Heart left ventricle (tissue), 16 donors: ENCODE results near the gene TULP4. TPM values are rescaled to one million over a fixed set of nuclear protein-coding genes. Genes with fewer than 3 reads are reported as not detected.

Experiments used
- ATAC-seq, 4 donors: fragments of 200-7000 bp; cut with Tn5 transposase; one replicate each; pipeline ENCODE4 v1.9.1; 2020 to 2022; ENCODE audit warnings: moderate library complexity in 4 of 4, mild to moderate bottlenecking in 3 of 4, moderate number of reproducible peaks in 1 of 4
- DNase-seq, 5 donors: peaks; one replicate each; pipeline ENCODE4 v3.0.0-alpha.2; 2020
- H3K27ac ChIP-seq, 12 donors: fragments of 200-600 bp; sonication (generic) in 4 of 12; one replicate each; pipeline versions ENCODE4 v1.5.0 to v1.8.0; 2016 to 2022; ENCODE audit warnings: mild to moderate bottlenecking in 2 of 12
- H3K27me3 ChIP-seq, 9 donors: fragments of 200-600 bp; sonication (generic) in 2 of 9; one replicate each; pipeline versions ENCODE4 v1.5.1 to v1.8.0; 2016 to 2022; ENCODE audit warnings: mild to moderate bottlenecking in 3 of 9
- H3K36me3 ChIP-seq, 9 donors: fragments of 200-600 bp; sonication (generic) in 2 of 9; one replicate each; pipeline versions ENCODE4 v1.5.0 to v1.8.0; 2018 to 2022; ENCODE audit warnings: mild to moderate bottlenecking in 2 of 9
- H3K4me1 ChIP-seq, 12 donors: fragments of 200-600 bp; sonication (generic) in 4 of 12; one replicate each; pipeline versions ENCODE4 v1.5.0 to v1.8.0; 2016 to 2022; ENCODE audit warnings: mild to moderate bottlenecking in 3 of 12
- H3K4me3 ChIP-seq, 12 donors: fragments of 200-600 bp; sonication (generic) in 4 of 12; one replicate each; pipeline versions ENCODE4 v1.5.0 to v1.8.0; 2017 to 2022; ENCODE audit warnings: mild to moderate bottlenecking in 9 of 12, moderate library complexity in 4 of 12
- H3K9me3 ChIP-seq, 12 donors: fragments of 200-600 bp; sonication (generic) in 4 of 12; one replicate each; pipeline versions ENCODE4 v1.5.0 to v1.8.0; 2016 to 2022; ENCODE audit warnings: mild to moderate bottlenecking in 1 of 12
- POLR2A ChIP-seq, 2 donors: fragments of 450-650 bp; IDR thresholded peaks; one replicate each; pipeline ENCODE4 v1.6.1; 2017; ENCODE audit warnings: antibody characterized with exemption in 2 of 2, mild to moderate bottlenecking in 2 of 2, moderate library complexity in 2 of 2
- WGBS, 4 donors: extraction: QIAGEN DNeasy Blood & Tissue Kit in 2 of 4; methylation state at CpG; one replicate each; pipeline versions ENCODE4 v1.1.5 to v1.1.7; 2013 to 2018; 5-methylcytosine and 5-hydroxymethylcytosine counted together
- intact Hi-C, 10 donors: fragments of 100-400 bp; cut with DNase I; formaldehyde crosslinking; loops; one replicate each; pipeline versions ENCODE4 v1.11.1 to v1.14.2; 2022
- polyA plus RNA-seq, 2 donors: library from polyadenylated mRNA; stranded (reverse); fragments of 200-250 nt; gene quantifications; one replicate each; pipeline ENCODE4 v1.2.3, GENCODE V29; 2013
- total RNA-seq, 9 donors: library from RNA; depleted of rRNA in 2 of 9; stranded (reverse); fragments of >200 nt in 2 of 9; fragmentation: NEBNext Ultra II Directional in 3 of 9; extraction: Animal tissue kit (Norgen Biotek cat#: 25700) in 3 of 9; gene quantifications; one replicate each; pipeline versions ENCODE4 v1.1.0 to v1.2.4, GENCODE V29; 2016 to 2023
- TF ChIP-seq, protein P1 (sequence below), 12 donors: fragments of 200-600 bp; sonication (generic) in 4 of 12; IDR thresholded peaks; one replicate each; pipeline versions ENCODE4 v1.5.0 to v1.8.0; 2018 to 2022; ENCODE audit warnings: antibody characterized with exemption in 12 of 12, mild to moderate bottlenecking in 5 of 12
- donor health status: ischemic (EF 13 %, LVEDD 7.1; RV severe dilation, severe dysfunction).
- donor health status: healthy with polysubstance abuse.
- donor health status: DM: no; HTN: yes; CAD: no.
- donor health status: DM: no; HTN: no; CAD: no.
- donor health status: ischemic (EF 25% LVEDD 6.9; RV normal size, moderate dysfunction).
- donor health status: ischemic (EF 25% LVEDD 5.7; RV mildly dilated, moderate dysfunction).
- donor health status: healthy.
- donor health status: DM: yes; HTN: yes; CAD: no.
- donor health status: ischemic (EF 35%, LVEDD 5.7; RV mildly dilated, moderate dysfunction).
- donor health status: nonischemic (EF 11% LVEDD 7.7; RV severe dilation, severe dysfunction).
- donor health status: DM: yes; HTN: yes; CAD: no.
- donor health status: PGD.
- donor health status: ischemic (EF 29% LVEDD 5.4; RV normal size, mild dysfunction).
- donor health status: nonischemic (EF 23%, LVEDD 6.1; RV moderate dilation, normal function).

The TULP4 gene
- total and polyA plus RNA-seq, 11 donors, result 9.6 to 134 (median 93.0) TPM

DNA sequence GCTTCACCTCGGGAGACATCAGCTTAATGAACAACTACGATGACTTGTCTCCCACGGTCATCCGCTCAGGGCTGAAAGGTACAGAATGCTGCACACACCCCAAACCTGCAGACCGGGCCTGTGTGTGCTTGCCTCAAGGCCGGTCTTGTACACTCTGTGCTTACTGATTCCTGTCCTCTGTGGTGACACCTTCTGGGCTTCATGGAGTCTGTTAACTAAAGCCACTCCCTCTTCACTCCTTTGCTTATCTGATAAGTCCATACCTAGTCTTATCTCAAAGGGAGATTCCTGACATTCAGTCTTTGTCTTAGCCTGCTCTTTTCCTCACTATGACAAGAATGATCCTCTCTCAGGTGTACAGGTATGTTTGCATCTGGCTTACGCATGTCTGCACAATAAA is 139.9 kb downstream of the TULP4 start:
- no peak for TF ChIP-seq POLR2A (IDR thresholded peaks at IDR 0.05)
- TF ChIP-seq, protein P1, sequence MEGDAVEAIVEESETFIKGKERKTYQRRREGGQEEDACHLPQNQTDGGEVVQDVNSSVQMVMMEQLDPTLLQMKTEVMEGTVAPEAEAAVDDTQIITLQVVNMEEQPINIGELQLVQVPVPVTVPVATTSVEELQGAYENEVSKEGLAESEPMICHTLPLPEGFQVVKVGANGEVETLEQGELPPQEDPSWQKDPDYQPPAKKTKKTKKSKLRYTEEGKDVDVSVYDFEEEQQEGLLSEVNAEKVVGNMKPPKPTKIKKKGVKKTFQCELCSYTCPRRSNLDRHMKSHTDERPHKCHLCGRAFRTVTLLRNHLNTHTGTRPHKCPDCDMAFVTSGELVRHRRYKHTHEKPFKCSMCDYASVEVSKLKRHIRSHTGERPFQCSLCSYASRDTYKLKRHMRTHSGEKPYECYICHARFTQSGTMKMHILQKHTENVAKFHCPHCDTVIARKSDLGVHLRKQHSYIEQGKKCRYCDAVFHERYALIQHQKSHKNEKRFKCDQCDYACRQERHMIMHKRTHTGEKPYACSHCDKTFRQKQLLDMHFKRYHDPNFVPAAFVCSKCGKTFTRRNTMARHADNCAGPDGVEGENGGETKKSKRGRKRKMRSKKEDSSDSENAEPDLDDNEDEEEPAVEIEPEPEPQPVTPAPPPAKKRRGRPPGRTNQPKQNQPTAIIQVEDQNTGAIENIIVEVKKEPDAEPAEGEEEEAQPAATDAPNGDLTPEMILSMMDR (IDR thresholded peaks at IDR 0.05), result no peak
- ATAC-seq (no peak), DNase-seq (no peak)
- Histone ChIP-seq H3K4me3 (no peak overlapping the region), H3K36me3 (peaks cover 0 to 44% (median 22%) of the 10 kb centered on the region in 9 donors), H3K9me3 (no peaks in the 10 kb centered on the region), H3K4me1 (no peaks in the 10 kb centered on the region), H3K27ac (no peak overlapping the region), H3K27me3 (no peaks in the 10 kb centered on the region)
- intact Hi-C loops, result no loop called here
- 87 to 91% (median 89%) methylated on average over 7 of the region's 7 CpGs for WGBS, 4 donors

DNA sequence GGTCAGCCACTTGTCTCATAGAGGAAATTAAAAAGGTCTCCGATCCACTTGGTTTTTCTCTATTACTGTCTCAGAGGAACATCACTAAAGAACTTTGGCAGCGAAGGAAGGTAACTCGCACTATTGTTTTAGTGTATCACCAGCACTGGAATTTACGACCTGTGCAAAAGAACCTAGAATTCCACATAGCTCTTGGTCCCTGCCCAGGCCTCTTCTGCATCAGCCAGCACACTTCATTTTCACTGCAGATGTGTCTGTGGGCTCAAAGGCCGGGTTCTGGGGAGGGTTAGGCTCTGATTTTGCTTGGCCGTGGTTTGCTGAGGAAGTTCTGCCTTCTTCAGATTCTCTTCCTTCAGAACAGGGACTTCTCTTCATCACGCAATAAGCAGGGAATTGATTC is 144.9 kb downstream of the TULP4 start:
- intact Hi-C loops, result no loop called here
- H3K36me3 ChIP-seq, result peaks cover 0 to 55% (median 34%) of the 10 kb centered on the region in 9 donors
- WGBS, 4 donors, result 92 to 96% (median 95%) methylated on average over 7 of the region's 7 CpGs

DNA sequence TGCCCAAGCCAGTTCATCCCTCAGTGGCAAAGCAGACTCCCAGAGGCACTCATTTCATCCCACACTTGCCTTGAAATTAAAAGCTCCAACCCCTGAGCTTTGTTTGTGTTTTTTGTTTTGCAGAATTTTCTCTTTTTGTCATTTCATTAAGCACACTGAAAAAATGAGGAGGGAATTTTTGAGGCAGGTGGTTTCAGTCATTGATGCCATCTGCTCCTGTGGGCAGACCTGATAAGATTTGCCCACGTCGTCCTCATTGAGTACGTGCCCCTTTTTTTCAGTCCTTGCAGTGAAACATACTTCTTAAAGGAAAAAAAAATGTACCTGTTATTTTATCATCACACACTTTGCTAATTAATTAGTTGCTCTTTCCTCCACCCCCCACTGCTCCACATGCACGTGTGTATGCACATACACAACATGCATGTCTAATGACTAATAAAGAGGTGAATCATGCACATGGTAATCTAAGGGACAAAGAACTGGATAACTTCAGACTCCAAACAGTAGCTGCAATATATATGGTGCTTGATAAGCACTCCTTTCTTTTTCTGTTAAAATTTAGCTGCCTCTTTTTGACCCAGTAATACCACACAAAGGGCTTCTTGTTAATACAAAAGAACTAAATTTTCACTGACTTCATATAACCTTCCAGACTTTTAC is 145.5 kb downstream of the TULP4 start:
- 90 to 95% (median 93%) methylated on average over 4 of the region's 4 CpGs for whole genome bisulfite sequencing, 4 donors
- TF ChIP-seq, protein P1 (IDR thresholded peaks at IDR 0.05), result no peak
- no peak for TF ChIP-seq POLR2A (IDR thresholded peaks at IDR 0.05)
- no peak for ATAC-seq

More for the DNA sequence above, 144.9 kb downstream of the TULP4 start:
- Histone ChIP-seq H3K27ac (no peak overlapping the region), H3K4me3 (no peak overlapping the region), H3K4me1 (no peaks in the 10 kb centered on the region), H3K9me3 (no peaks in the 10 kb centered on the region), H3K27me3 (no peaks in the 10 kb centered on the region)
- TF ChIP-seq, protein P1 (IDR thresholded peaks at IDR 0.05), result no peak
- no peak for TF ChIP-seq POLR2A (IDR thresholded peaks at IDR 0.05)
- no peak for DNase-seq
- ATAC-seq, result no peak

DNA sequence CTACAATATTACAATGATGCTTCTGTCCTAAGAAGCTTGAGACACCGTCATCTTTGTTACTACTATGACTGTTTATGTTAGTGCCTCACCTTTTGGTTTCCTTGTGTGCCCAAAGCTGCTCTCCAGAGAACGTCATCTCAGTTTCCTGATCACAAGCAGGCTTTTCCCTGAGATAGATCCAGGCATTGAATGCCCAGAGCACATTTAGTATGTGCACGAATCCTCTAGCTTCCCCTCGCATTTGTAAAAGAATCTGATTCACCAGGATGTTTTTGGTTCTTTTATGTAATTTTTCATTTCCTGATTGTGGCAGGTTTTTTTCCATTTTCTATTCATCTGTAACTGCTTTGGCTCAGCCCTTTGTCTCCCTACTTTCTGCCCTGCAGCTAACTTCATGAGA is 147.5 kb downstream of the TULP4 start:
- H3K4me3 ChIP-seq, result no peak overlapping the region
- no peaks in the 10 kb centered on the region for H3K4me1 ChIP-seq
- ATAC-seq (no peak), DNase-seq (no peak)
- TF ChIP-seq, protein P1 (IDR thresholded peaks at IDR 0.05), result no peak
- TF ChIP-seq POLR2A (IDR thresholded peaks at IDR 0.05), result no peak
- peaks cover 0 to 68% (median 32%) of the 10 kb centered on the region in 9 donors for H3K36me3 ChIP-seq
- intact Hi-C loops, result no loop called here
- H3K27me3 ChIP-seq, result no peaks in the 10 kb centered on the region
- WGBS, 4 donors, result 94 to 95% (median 95%) methylated on average over 4 of the region's 4 CpGs
- no peak overlapping the region for H3K27ac ChIP-seq
- H3K9me3 ChIP-seq, result peaks cover 0 to 3% (median 0%) of the 10 kb centered on the region in 12 donors

More for the DNA sequence above, 145.5 kb downstream of the TULP4 start:
- Histone ChIP-seq H3K36me3 (peaks cover 0 to 55% (median 28%) of the 10 kb centered on the region in 9 donors), H3K9me3 (no peaks in the 10 kb centered on the region), H3K4me3 (no peak overlapping the region), H3K27me3 (no peaks in the 10 kb centered on the region), H3K27ac (no peak overlapping the region), H3K4me1 (no peaks in the 10 kb centered on the region)
- intact Hi-C loops, result no loop called here
- no peak for DNase-seq
